Measurements from ENCODE around the gene MET.
A peak's percentile ranks its signal among the peaks of the same experiment; 100 is the strongest.
"Not testable (repeated sequence)": the region's sequence is repeated elsewhere in the genome, so short reads cannot be mapped to it uniquely, and the experiment has no call there.

The MET gene

GRCh38 chr7:116754186-116754585, 82.2 kb downstream of the MET start:
- no peak for DNase-seq

DNA sequence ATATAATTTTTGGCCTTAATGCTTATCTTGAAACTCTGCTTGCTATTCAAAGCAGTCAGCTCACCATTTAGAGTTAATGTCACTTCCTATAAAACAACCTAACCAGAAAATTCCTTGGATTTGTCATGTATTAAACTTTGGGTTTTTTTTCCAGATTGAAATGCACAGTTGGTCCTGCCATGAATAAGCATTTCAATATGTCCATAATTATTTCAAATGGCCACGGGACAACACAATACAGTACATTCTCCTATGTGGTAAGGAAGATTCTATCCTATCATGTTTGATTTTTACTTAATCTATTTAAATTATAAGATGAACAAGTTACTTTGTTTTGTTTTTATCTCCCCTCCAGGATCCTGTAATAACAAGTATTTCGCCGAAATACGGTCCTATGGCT, 85.3 kb downstream of the MET start:
- no peak for DNase-seq

DNA sequence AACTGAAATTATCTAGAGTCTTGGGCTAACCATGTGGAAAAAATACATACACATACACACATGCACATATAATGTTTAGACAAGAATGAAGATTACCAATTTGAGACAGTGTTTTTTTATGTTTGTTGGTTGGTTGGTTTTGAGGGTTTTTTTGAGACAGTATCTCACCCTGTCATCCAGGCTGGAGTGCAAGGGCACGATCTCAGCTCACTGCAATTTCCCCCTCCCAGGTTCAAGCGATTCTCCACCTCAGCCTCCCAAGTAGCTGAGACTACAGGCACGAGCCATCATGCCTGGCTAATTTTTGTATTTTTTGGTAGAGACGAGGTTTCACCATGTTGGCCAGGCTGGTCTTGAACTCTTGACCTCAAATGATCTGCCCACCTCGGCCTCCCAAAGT, 87.6 kb downstream of the MET start:
- not testable (repeated sequence) for DNase-seq

GRCh38 chr7:116762971-116763370, 91.0 kb downstream of the MET start:
- no peak for DNase-seq

- no peak for DNase-seq
Observed at GRCh38 chr7:116763647-116764046, 91.7 kb downstream of the MET start.

DNA sequence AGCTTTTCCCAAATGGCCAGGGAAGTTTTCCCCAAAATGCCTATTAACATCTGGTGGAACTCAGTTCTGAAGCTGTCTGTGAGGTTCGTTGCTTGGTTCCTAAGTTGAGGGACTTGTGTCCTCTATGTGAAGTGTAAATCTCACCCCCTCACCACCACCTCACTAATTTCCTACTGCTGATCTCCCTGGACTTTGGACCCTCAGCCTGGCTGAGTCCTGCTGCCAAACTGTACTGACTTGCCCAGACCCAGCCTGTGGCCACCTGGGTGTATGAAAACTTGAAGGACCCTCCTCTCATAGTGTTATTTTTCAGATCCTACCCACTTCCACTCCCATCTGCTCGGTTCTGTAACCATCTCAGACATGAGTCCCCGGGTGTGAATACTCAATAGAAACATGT, 94.9 kb downstream of the MET start:
- DNase-seq: no peak

- no peak for DNase-seq
Observed at GRCh38 chr7:116769546-116769945, 97.5 kb downstream of the MET start.

- DNase-seq: no peak
Observed at GRCh38 chr7:116770941-116771340, 98.9 kb downstream of the MET start.

DNA sequence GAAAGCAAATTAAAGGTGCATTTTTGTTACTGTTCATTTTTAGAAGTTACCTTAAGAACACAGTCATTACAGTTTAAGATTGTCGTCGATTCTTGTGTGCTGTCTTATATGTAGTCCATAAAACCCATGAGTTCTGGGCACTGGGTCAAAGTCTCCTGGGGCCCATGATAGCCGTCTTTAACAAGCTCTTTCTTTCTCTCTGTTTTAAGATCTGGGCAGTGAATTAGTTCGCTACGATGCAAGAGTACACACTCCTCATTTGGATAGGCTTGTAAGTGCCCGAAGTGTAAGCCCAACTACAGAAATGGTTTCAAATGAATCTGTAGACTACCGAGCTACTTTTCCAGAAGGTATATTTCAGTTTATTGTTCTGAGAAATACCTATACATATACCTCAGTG, 99.6 kb downstream of the MET start:
- no peak for DNase-seq

- DNase-seq: no peak
Observed at GRCh38 chr7:116772423-116772863, 100.4 kb downstream of the MET start.

DNA sequence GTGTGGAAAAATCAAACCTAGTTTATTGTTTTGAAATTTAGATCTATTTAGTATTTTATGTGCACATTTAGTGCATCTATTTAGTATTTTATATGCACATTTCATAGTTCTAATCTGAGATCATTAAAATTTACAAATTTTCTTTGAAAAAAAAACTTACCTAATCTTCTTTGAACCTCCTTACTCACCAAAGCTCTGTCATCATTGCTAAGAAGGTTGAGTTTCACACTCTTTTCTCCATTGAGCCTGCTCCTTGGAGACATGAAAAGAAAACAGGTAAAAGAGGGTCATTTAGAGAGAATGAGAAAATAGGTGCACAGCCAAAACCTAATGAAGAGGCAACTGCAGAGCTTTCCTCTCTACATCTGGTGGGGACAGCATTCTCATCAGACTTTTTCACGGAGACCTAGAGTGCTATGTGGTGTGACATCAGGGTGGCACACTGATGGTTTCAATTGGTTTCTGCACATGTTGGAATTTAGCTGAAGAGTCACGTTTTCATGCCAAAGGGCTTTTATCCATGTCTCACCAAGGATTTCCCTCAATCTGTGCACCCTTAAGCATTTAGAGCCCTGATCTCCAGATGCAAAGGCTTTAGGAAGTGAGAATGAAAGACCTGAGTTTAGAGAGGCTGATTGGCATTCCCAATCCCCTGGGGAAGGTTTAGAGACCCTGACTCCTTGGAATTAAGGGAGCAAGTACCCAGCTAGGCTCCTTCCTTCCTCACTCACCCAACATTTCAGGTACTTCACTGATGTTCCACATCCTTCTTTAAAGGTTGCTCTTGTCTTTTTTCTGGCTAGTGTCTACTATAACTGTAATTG, 101.1 kb downstream of the MET start:
- DNase-seq: no peak

GRCh38 chr7:116776046-116776445, 104.0 kb downstream of the MET start:
- no peak for DNase-seq

GRCh38 chr7:116776610-116777289, 104.8 kb downstream of the MET start:
- DNase-seq: peak; percentile 67

GRCh38 chr7:116777651-116778281, 105.8 kb downstream of the MET start:
- DNase-seq: no peak

DNA sequence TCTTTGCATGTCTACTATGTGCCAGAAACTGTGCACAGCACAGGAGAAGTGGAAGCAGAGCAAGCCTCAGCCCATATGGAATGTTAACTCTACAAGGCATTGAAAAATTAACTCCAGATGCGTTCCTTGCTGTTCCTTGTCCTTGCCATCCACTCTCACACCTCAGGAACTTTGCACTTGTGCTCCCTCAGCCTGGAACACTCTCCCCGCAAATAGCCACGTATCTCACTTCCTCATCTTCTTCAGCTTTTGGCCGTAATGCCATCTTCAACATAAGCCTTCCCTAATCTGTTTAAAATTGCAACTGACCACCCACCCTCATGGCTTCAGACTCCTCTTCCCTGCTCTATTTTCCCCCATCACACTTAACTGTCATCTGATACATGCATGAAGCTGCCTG, 107.2 kb downstream of the MET start:
- no peak for DNase-seq

- DNase-seq: no peak
Observed at GRCh38 chr7:116779931-116780330, 107.9 kb downstream of the MET start.

- no peak for DNase-seq
Observed at GRCh38 chr7:116780521-116780920, 108.5 kb downstream of the MET start.

GRCh38 chr7:116780966-116781365, 109.0 kb downstream of the MET start:
- DNase-seq: no peak

GRCh38 chr7:116781584-116781983, 109.6 kb downstream of the MET start:
- no peak for DNase-seq

GRCh38 chr7:116782177-116782711, 110.2 kb downstream of the MET start:
- DNase-seq: no peak

- no peak for DNase-seq
Observed at GRCh38 chr7:116783666-116784318, 111.8 kb downstream of the MET start.

DNA sequence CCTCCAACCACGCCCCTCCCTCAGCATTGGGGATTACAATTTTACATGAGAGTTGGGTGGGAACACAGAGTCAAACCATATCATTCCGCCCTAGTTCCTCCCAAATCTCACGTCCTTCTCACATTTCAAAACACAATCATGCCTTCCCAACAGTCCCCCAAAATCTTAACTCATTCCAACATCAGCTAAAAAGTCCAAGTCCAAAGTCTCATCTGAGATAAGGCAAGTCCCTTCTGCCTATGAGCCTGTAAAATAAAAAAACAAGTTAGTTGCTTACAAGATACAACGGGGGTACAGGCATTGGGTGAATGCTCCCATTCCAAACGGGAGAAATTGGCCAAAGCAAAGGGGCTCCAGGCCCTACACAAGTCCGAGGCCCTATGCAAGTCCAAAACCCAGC, 112.7 kb downstream of the MET start:
- DNase-seq: no peak

GRCh38 chr7:116785843-116786242, 113.8 kb downstream of the MET start:
- no peak for DNase-seq
